ENCODE measurements around the gene FAM186B.

Gene FAM186B

DNA sequence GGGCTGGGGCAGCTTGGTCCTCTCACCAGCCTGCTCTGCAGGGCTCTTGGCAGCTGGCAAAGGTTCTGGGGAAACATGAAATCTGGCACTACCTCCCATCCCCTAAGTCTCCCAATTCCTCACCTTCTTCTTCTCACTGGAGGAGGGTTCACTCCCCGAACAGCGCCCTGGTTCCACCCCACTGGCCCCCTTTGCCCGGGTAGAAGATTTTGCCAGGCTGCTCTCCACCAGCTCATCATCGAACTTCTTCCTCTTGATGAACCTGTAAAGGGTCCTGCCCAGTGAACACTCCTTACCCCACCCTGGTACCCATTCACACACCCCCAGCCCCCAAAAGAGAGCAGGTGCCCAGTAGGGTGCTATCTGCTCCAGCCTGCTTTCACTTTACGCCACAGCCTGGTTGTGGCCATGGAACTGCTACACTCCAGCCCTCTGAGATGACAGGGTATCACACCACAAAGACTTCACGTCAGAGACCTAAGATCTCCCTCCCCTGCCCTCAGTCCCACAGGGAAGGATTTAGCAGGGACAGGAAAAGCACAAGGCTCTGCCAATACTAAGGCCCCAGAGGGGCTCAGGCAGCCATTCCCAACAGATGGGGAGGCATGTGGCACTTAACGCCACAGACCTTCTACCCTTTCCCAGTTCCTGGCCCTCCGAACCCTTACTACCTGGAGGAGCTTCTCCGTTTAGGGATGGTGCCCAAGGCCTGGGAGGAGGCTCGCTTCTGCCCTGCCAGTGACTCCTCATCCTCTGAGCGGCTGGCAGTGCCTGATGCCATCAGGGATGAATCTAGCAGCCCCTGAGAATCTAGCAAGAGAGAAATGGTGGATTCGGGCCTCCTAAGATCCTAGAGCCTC, 39.8 kb downstream of the FAM186B start:
- Histone ChIP-seq H3K27ac (ENCODE audit: poor library complexity, severe bottlenecking) (no peak overlapping the region), H3K27me3 (ENCODE audit: insufficient read depth, poor library complexity, severe bottlenecking) (no peaks in the 10 kb centered on the region), H3K4me1 (ENCODE audit: insufficient read depth, poor library complexity, severe bottlenecking) (peaks cover 3% of the 10 kb centered on the region), H3K9me3 (ENCODE audit: severe bottlenecking) (no peaks in the 10 kb centered on the region), H3K4me3 (ENCODE audit: severe bottlenecking) (no peak overlapping the region), H3K36me3 (ENCODE audit: low read depth) (peaks cover 47% of the 10 kb centered on the region)
- DNase-seq (ENCODE audit: low spot score) (no peak), ATAC-seq (ENCODE audit: low read depth) (no peak)
- TF ChIP-seq, protein P1, sequence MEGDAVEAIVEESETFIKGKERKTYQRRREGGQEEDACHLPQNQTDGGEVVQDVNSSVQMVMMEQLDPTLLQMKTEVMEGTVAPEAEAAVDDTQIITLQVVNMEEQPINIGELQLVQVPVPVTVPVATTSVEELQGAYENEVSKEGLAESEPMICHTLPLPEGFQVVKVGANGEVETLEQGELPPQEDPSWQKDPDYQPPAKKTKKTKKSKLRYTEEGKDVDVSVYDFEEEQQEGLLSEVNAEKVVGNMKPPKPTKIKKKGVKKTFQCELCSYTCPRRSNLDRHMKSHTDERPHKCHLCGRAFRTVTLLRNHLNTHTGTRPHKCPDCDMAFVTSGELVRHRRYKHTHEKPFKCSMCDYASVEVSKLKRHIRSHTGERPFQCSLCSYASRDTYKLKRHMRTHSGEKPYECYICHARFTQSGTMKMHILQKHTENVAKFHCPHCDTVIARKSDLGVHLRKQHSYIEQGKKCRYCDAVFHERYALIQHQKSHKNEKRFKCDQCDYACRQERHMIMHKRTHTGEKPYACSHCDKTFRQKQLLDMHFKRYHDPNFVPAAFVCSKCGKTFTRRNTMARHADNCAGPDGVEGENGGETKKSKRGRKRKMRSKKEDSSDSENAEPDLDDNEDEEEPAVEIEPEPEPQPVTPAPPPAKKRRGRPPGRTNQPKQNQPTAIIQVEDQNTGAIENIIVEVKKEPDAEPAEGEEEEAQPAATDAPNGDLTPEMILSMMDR (IDR thresholded peaks at IDR 0.05; ENCODE audit: poor library complexity, severe bottlenecking) = no peak

DNA sequence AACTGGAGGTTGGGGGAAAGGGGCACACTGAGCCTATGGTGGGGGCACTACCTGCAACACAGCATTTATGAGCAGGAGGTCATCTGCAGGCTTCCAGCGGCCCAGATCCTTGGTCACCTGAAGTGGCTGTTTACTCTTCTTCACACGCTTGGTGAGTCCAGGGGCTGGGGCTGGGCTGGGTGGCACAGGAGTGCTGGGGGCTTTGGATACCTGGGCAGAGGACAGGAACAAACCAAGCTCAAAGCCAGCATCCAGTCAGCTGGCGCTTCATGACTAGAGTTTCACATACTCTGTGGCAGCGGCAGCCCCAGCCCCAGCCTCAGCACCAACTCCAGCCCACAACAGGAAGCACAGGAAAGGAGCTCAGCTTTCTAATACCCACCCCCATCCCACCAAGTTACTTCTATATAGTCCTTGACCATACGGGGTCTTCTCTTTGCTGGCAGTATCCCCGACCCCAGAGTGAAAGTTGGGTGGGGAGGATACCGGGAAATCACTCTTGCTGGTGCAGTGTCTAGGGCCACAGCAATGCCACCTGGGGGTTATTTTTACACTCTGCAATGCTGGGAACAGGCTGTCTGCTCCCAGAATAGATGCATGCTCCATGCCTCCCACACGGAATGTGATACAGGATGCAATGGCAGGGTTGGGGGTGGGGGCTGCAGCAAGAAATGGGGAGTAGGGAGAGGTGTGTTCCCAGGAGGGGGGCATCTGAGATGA, 40.6 kb downstream of the FAM186B start:
- H3K27ac ChIP-seq (ENCODE audit: poor library complexity, severe bottlenecking) = no peak overlapping the region

DNA sequence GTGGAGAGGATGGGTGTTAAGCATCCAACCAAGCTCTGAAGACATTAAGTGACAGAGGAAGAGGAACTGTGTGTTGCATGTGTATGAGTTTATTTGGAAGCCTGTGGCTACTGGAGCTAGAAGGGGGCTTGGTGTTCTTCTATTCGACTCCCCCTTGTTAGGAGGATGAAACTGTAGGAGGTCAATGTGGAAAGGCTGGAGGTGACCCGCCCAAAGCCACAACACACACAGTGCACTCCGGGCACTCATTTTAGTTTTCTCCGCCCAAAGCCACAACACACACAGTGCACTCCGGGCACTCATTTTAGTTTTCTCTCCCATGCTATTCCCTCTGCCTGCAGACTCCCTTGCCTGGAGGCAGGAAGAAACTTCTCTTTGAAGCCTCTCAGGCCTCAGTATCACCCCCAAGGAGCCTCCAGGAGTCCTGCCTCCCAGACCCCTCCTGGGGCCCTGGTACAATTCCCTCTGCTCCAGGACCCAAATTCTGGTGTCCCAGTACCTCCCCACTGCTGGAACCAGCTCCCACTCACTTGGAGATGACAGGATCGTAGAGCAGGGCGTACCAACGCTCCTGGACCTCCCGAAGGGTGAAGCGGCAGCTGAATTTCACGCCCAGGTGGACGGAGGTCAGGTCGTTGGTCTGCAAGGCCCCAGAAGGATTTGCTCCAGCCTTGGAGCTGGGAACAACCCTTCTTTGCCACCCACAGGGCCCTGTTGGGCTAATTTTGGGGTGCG, 41.3 kb downstream of the FAM186B start:
- TF ChIP-seq, protein P1 (IDR thresholded peaks at IDR 0.05; ENCODE audit: poor library complexity, severe bottlenecking) = no peak
- Histone ChIP-seq H3K27ac (ENCODE audit: poor library complexity, severe bottlenecking) (no peak overlapping the region), H3K36me3 (ENCODE audit: low read depth) (peaks cover 62% of the 10 kb centered on the region)

More for the DNA sequence above, 40.6 kb downstream of the FAM186B start:
- peaks cover 54% of the 10 kb centered on the region for H3K36me3 ChIP-seq (ENCODE audit: low read depth)
- H3K9me3 ChIP-seq (ENCODE audit: severe bottlenecking) = no peaks in the 10 kb centered on the region
- no peak for DNase-seq (ENCODE audit: low spot score)
- ATAC-seq (ENCODE audit: low read depth) = no peak
- H3K27me3 ChIP-seq (ENCODE audit: insufficient read depth, poor library complexity, severe bottlenecking) = no peaks in the 10 kb centered on the region
- H3K4me3 ChIP-seq (ENCODE audit: severe bottlenecking) = no peak overlapping the region
- TF ChIP-seq, protein P1 (IDR thresholded peaks at IDR 0.05; ENCODE audit: poor library complexity, severe bottlenecking) = no peak
- H3K4me1 ChIP-seq (ENCODE audit: insufficient read depth, poor library complexity, severe bottlenecking) = peaks cover 3% of the 10 kb centered on the region

DNA sequence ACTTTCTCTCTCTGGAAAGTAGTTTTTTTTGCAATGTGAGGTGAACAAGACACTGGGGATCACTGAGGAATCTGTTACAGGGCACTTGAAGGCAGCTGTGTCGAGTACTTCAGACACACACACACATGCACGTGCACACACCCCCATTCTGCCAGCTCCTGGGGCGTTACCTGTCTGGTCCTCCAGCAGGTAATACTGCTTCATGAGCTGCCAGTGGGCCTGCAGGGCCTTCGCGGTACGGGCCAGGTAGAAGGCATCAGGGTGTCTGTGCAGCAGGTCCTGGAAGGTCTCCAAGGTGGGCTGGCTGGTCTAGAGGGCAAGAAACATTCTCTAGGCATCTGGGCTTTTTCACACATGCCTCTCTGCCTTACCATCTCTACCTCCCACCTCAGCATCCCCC, 42.6 kb downstream of the FAM186B start:
- ATAC-seq (ENCODE audit: low read depth) = no peak
- TF ChIP-seq, protein P1 (IDR thresholded peaks at IDR 0.05; ENCODE audit: poor library complexity, severe bottlenecking) = no peak

More for the DNA sequence above, 41.3 kb downstream of the FAM186B start:
- DNase-seq (ENCODE audit: low spot score) (no peak), ATAC-seq (ENCODE audit: low read depth) (no peak)
- no peaks in the 10 kb centered on the region for H3K27me3 ChIP-seq (ENCODE audit: insufficient read depth, poor library complexity, severe bottlenecking)
- H3K4me3 ChIP-seq (ENCODE audit: severe bottlenecking) = no peak overlapping the region
- H3K9me3 ChIP-seq (ENCODE audit: severe bottlenecking) = no peaks in the 10 kb centered on the region
- peaks cover 3% of the 10 kb centered on the region for H3K4me1 ChIP-seq (ENCODE audit: insufficient read depth, poor library complexity, severe bottlenecking)

More for the DNA sequence above, 42.6 kb downstream of the FAM186B start:
- no peak overlapping the region for H3K4me3 ChIP-seq (ENCODE audit: severe bottlenecking)
- no peaks in the 10 kb centered on the region for H3K4me1 ChIP-seq (ENCODE audit: insufficient read depth, poor library complexity, severe bottlenecking)
- no peak for DNase-seq (ENCODE audit: low spot score)
- H3K27me3 ChIP-seq (ENCODE audit: insufficient read depth, poor library complexity, severe bottlenecking) = no peaks in the 10 kb centered on the region
- H3K36me3 ChIP-seq (ENCODE audit: low read depth) = peaks cover 70% of the 10 kb centered on the region
- H3K27ac ChIP-seq (ENCODE audit: poor library complexity, severe bottlenecking) = no peak overlapping the region
- H3K9me3 ChIP-seq (ENCODE audit: severe bottlenecking) = no peaks in the 10 kb centered on the region
